Iris pigment epithelial cell (primary cell): ENCODE results near the gene SNAI1.

Experiments used
- DNase-seq: peaks from one replicate; pipeline ENCODE4 v3.0.0-alpha.2; 2011; ENCODE audit warnings: low read depth

SNAI1 gene

GRCh38 chr20:50013976-50014375, 31.2 kb downstream of the SNAI1 start:
- DNase-seq: no peak

DNA sequence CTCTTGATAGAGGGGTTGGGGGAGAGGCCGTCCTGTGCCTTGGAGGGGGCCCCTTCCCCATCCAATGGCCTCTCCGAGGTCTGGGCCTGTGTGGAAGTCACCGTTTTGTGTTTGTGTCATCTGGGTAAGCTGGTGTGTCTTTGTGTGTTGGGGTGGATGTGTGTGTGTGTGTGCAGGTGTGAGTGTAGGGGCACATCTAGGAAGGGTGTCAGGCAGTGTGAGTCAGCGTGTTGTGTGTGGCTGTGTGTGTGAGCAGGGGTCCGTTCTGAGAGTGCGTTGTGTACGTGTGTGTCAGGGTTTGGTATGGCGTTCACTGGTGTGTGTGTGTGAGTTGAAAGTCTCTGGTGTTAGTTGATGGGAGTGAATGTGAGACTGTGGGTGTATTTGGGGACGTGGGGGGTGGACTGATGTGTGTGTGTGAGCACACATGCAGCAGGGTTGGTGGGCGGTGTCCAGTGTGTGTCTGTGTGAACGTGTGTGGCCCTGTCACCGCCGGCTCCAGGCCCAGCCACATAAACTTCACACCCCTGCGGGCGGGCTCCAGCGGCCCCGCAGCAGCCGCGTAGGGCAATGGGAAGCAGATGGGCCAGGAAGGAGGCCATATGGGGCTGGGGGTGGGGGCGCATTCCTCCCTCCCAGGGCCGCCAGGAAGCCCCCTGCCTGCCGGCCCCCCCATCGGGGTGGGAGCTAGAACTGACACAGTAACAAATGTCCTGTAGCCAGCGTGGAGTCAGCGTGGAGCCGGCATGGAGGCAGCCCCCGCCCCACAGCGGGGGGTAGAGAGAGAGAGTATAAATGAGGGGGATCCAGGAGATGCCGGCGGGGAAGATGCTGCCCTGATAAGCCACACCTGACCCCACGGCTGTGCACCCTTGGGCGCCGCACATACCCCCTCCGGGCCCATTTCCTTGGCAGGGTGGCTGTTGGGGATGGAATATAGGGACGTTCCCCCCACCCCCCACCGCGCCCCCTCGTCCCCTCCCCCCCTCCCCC, 32.1 kb downstream of the SNAI1 start:
- no peak for DNase-seq

- DNase-seq: no peak
Measured at GRCh38 chr20:50015636-50015992, 32.8 kb downstream of the SNAI1 start.

DNA sequence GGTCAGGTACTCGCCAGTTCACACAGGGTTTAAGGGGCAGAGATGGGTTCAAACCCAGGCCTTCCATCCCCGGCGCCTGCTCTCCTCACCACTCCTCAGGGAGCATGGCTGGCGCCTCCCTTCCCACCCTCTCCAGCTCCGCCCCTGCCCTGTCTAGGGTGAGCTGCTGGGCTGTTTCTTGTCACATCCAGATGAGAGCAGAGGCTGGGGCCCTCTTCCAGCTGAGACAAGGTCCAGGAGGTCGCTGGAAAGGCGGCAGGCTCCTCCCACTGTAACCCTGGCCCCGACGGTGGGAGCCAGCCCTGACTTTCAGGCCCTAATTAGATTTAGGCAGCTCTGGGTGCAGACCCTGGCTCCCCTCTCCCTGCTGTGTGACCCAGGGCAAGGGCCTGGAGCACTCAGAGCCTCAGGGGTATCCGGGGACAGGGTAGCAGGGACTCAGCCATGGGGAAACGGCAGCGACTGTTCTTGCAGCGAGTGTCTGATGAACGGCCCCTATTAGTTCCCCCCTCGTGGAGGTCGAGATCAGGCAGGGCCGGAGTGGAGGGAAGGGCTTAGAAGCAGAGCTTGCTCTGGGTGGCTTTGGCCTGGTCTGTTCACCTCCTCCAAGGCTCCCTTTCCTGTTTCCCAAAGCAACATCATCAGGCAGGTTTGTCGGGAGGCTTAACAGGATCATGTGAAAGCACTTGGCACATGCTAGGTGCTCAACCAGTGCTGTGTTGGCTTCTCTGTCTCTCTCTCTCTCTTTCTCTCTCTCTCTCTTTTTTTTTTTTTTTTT, 33.4 kb downstream of the SNAI1 start:
- no peak for DNase-seq

GRCh38 chr20:50017160-50017559, 34.4 kb downstream of the SNAI1 start:
- no peak for DNase-seq

DNA sequence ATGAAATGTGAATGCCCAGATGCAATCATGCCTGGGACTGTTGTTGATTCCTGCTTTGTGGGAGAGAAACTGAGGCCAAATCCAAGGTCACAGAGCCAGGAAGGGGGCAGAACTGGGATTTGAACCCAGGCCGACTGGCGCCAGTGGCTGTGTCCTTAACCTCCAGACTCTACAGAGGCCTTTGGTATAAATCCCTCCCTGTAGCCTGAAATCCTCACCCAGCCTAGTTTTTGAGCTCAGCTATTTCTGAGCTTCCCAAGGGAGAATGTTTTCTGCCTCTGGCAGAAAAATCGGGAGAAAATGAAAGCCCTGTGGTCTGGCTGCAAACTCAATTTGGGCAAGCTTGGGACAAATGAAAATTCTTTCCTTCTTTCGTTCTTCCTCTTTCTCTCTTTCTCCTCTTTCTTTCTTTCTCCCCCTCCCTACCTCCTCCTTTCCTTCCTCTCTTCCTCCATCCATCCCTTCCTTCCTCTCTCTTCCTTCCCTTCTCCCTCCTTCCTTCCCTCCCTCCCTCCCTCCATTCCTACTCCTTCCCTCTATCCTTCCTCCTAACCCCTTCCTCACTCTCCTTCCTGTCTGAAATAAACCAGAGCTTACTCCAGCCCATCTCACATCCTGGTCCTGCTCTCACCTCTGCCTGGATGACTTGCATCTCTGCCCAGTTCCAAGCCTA, 34.9 kb downstream of the SNAI1 start:
- no peak for DNase-seq

- DNase-seq: no peak
Measured at GRCh38 chr20:50019466-50020256, 36.9 kb downstream of the SNAI1 start.

DNA sequence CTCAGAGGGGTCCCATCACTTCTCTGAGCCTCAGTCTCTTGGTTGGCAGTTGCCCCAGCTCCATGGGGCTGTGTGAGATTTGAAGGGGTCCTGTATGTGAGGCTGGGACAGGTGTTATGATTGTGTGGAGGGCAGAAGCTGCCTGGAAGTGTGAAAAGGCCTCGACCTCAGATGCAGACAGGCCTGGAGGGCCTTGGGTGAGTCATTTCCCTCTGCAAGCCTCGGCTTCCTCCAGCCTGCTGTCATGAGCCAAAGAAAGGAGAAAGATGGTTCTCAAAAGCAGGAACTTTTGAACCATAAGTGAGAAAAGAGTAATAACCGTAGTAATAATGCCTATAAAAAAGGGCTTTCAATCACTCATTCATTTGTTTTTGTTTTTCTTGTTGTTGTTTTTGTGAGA, 37.5 kb downstream of the SNAI1 start:
- peak; percentile 75 for DNase-seq

- DNase-seq: no peak
Measured at GRCh38 chr20:50022676-50023075, 39.9 kb downstream of the SNAI1 start.

GRCh38 chr20:50023116-50023805, 40.5 kb downstream of the SNAI1 start:
- no peak for DNase-seq

DNA sequence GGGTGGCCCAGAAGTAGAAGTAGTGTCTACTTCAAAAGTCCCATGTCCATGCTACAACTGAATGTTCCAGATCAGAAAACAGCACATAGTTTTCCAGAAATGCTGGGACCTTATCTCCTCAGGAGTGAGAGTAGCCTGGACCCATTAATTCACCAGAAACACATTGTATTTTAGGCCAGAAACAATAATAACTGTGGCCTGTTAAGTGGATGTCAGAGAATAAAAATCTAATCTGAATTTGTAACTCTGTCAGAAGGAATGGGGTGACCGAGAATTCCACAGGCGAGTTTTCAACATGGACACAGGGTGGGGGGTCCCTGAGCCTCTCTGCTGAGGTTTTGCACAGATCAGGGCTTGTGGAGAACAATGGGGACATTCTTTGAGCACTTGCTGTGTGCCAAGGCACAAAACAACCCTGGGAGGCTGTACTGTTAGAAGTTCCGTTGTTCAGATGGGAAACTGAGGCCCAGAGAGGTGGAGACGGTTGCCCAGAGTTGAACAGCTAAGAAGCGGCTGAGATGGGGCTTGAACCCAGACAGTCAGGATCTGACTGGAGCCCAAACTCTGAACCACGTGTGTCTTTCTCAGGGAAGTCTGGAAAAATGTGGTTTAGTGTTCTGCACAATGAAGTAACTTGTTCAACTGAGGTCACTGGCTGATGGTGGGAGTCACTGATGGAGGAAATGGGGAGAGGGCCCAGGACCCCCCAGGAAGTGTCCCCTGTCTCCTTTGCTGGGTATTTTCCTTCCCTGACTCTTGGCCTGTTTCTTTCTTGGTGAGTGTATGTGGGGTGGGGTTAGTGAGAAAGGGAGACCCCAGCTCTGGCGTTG, 44.2 kb downstream of the SNAI1 start:
- no peak for DNase-seq

DNA sequence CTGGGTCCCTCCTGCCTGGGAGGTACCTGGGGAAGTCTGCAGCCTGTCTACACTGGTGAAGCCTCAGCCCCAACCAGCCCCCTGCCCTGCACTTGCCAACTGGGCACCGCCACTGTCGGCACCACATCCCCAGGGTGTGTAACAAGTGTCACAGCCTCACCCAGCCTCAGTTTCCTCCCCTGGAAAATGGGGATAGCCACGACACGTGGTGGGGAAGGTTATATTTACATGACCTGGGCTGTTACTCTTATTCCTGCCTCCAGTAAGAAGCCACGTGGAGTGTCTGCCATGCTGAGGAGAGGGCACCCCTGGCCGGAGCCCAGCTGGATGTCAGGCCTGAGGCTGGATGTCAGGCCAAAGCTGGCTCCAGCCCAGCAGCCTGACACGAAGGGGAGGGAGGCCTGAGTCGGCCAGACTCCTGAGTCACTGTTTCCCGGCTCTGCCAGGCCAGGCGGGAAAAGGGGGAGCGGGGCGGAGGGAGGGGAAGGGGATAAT, 44.9 kb downstream of the SNAI1 start:
- DNase-seq: peak; percentile 89

DNA sequence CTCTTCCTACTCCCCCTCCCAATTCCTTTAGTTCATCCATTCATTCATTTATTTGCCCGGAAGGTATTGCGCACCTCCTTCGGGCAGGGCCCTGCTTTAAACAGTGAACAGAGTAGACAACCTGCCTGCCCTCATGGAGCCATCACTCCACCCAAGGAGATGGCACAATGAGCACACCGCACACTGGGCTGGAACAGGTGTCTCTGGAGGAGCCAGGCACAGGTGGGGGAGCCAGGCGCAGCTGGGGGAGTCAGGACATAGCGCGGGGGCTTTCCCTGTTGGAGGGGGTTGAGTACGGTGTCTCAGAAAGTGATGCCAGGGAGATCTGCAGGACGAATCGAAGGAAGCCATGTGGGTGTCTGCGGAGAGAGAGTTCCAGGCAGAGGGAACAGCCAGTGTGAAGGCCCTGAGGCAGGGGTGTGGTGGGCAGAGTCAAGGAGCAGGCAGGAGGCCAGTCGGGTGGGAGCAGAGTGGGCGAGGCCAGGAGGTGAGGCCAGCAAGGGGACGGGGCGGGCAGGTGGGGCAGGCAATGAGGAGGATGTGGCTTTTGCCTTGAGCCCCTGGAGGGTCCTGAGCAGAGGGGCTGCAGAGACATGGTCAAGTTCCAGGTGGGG, 46.4 kb downstream of the SNAI1 start:
- no peak for DNase-seq

GRCh38 chr20:50029697-50030461, 47.1 kb downstream of the SNAI1 start:
- peak; percentile 98 for DNase-seq

- no peak for DNase-seq
Measured at GRCh38 chr20:50032955-50033666, 50.3 kb downstream of the SNAI1 start.

- DNase-seq: peak; percentile 33
Measured at GRCh38 chr20:50034567-50035180, 51.9 kb downstream of the SNAI1 start.

DNA sequence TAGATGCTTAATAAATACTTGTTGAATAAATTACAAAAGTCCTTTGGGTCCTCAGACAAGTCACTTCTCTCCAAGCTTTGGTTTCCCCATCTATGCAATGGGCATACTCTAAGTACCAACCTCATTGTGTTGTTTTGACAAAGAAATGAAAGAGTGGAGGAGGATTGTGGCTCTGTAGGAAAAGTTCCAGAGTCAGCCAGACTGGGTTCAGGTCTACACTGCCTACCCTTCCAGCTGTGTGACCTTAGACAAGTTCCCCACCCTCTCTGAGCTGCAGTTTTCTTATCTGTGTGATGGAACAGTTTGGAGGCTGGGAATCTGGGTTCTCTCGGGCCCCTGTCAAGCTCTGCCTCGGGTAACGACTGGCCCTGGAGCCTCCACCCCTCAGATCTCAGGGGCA, 53.9 kb downstream of the SNAI1 start:
- no peak for DNase-seq

DNA sequence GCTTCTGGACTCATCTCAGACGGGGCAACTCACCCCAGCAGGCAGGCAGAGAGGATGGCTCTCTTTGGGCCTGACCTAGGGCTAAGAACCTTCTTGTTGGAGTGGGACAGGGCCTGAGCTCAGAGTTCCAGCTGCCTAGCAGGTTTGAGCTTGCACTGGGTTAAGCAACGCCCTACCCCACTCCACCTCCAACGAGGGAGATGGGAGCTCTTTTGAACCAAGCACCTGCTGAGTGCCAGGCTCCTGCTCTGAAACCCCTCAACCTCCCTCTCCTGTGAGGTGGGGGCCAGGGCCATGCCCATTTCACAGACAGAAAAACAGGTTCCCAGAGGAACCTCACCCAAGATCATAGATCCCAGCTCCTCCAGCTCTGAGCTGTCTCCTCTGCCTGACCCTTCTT, 54.3 kb downstream of the SNAI1 start:
- no peak for DNase-seq
